GM12878 (cell line): Measurements from ENCODE around the gene ITIH1.

Experiments
- GABPA ChIP-seq: IDR thresholded peaks from 2 replicates; pipeline ENCODE4 v1.6.1; 2014; ENCODE audit warnings: antibody characterized with exemption, low read depth, mild to moderate bottlenecking, inconsistent platforms
- PKNOX1 ChIP-seq: fragments of 450-650 bp; IDR thresholded peaks from 2 replicates; pipeline ENCODE4 v1.6.1; 2016; ENCODE audit warnings: mild to moderate bottlenecking
- RAD21 ChIP-seq: IDR thresholded peaks from 2 replicates; pipeline ENCODE4 v1.6.1; 2011; ENCODE audit warnings: mild to moderate bottlenecking, low read depth, low read length, moderate library complexity; ENCODE audit not compliant: insufficient read depth
- TF ChIP-seq, protein P1 (sequence below): IDR thresholded peaks from 2 replicates; pipeline ENCODE4 v1.6.1; 2011; ENCODE audit warnings: low read depth, low read length, improper control_type of control experiment, borderline replicate concordance

GRCh38 chr3:52817221-52817620 is 39.8 kb downstream of the ITIH1 start:
- TF ChIP-seq GABPA (no peak), RAD21 (no peak), PKNOX1 (no peak)
- TF ChIP-seq, protein P1, sequence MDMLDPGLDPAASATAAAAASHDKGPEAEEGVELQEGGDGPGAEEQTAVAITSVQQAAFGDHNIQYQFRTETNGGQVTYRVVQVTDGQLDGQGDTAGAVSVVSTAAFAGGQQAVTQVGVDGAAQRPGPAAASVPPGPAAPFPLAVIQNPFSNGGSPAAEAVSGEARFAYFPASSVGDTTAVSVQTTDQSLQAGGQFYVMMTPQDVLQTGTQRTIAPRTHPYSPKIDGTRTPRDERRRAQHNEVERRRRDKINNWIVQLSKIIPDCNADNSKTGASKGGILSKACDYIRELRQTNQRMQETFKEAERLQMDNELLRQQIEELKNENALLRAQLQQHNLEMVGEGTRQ: no peak
